Liver (tissue), 9 donors: ENCODE data around the gene THBS1. TPM values are rescaled to one million over a fixed set of nuclear protein-coding genes. Genes with fewer than 3 reads are reported as not detected.

ENCODE experiments used
- DNase-seq: peaks from one replicate; pipeline ENCODE4 v3.0.0-alpha.2; 2017; ENCODE audit warnings: low spot score
- H3K27ac ChIP-seq, 2 donors: one replicate each; pipeline ENCODE4 v1.7.0; 2013; ENCODE audit warnings: inconsistent platforms in 2 of 2, low read length in 2 of 2, control low read depth in 1 of 2, low read depth in 1 of 2, mild to moderate bottlenecking in 1 of 2
- H3K27me3 ChIP-seq, 4 donors: one replicate each; pipeline versions ENCODE4 v1.6.1 to v1.7.0; 2013; ENCODE audit warnings: low read length in 3 of 4, inconsistent platforms in 1 of 4, mild to moderate bottlenecking in 1 of 4, moderate library complexity in 1 of 4; ENCODE audit not compliant: control insufficient read depth in 4 of 4, insufficient read depth in 4 of 4
- H3K36me3 ChIP-seq, 4 donors: one replicate each; pipeline versions ENCODE4 v1.6.1 to v1.7.0; 2013; ENCODE audit warnings: low read length in 3 of 4, mild to moderate bottlenecking in 3 of 4, low read depth in 1 of 4, moderate library complexity in 1 of 4; ENCODE audit not compliant: control insufficient read depth in 4 of 4, insufficient read depth in 3 of 4
- H3K4me1 ChIP-seq, 4 donors: one replicate each; pipeline versions ENCODE4 v1.6.1 to v1.7.0; 2013; ENCODE audit warnings: low read length in 3 of 4, mild to moderate bottlenecking in 3 of 4, moderate library complexity in 1 of 4; ENCODE audit not compliant: control insufficient read depth in 4 of 4, insufficient read depth in 4 of 4
- H3K4me3 ChIP-seq, 3 donors: one replicate each; pipeline versions ENCODE4 v1.6.1 to v1.7.0; 2013; ENCODE audit warnings: low read length in 3 of 3, control low read depth in 1 of 3, low read depth in 1 of 3, mild to moderate bottlenecking in 1 of 3
- H3K9ac ChIP-seq, 2 donors: one replicate each; pipeline ENCODE4 v1.7.0; 2013; ENCODE audit warnings: low read length in 2 of 2, mild to moderate bottlenecking in 2 of 2, moderate library complexity in 2 of 2, control low read depth in 1 of 2, low read depth in 1 of 2
- H3K9me3 ChIP-seq, 4 donors: one replicate each; pipeline versions ENCODE4 v1.6.1 to v1.7.0; 2013; ENCODE audit warnings: low read length in 3 of 4; ENCODE audit not compliant: control insufficient read depth in 4 of 4
- ATF3 ChIP-seq: IDR thresholded peaks from 2 replicates; pipeline ENCODE4 v1.6.1; 2016; ENCODE audit warnings: antibody characterized with exemption
- EGR1 ChIP-seq, 2 donors: IDR thresholded peaks; 2 replicates each; pipeline ENCODE4 v1.6.1; 2016 to 2018; ENCODE audit warnings: antibody characterized with exemption in 2 of 2, low read depth in 2 of 2
- FOXA1 ChIP-seq: IDR thresholded peaks from 2 replicates; pipeline ENCODE4 v1.6.1; 2016; ENCODE audit warnings: antibody characterized with exemption
- FOXA2 ChIP-seq: IDR thresholded peaks from 2 replicates; pipeline ENCODE4 v1.6.1; 2016; ENCODE audit warnings: antibody characterized with exemption
- GABPA ChIP-seq, 2 donors: IDR thresholded peaks in 1 of 2; conservative IDR thresholded peaks in 1 of 2; 2 replicates each; pipeline ENCODE4 v1.6.1; 2016; ENCODE audit warnings: antibody characterized with exemption in 2 of 2, mild to moderate bottlenecking in 1 of 2, moderate library complexity in 1 of 2
- HNF4A ChIP-seq, 2 donors: conservative IDR thresholded peaks; 2 replicates each; pipeline ENCODE4 v1.6.1; 2016; ENCODE audit warnings: antibody characterized with exemption in 2 of 2, mild to moderate bottlenecking in 2 of 2
- HNF4G ChIP-seq: IDR thresholded peaks from 2 replicates; pipeline ENCODE4 v1.6.1; 2016; ENCODE audit warnings: antibody characterized with exemption
- JUND ChIP-seq, 2 donors: IDR thresholded peaks; 2 replicates each; pipeline ENCODE4 v1.6.1; 2016; ENCODE audit warnings: antibody characterized with exemption in 2 of 2
- NR2F2 ChIP-seq: IDR thresholded peaks from 2 replicates; pipeline ENCODE4 v1.6.1; 2016; ENCODE audit warnings: antibody characterized with exemption
- RAD21 ChIP-seq, 2 donors: IDR thresholded peaks; 2 replicates each; pipeline ENCODE4 v1.6.1; 2016; ENCODE audit warnings: antibody characterized with exemption in 2 of 2, mild to moderate bottlenecking in 2 of 2
- REST ChIP-seq: IDR thresholded peaks from 2 replicates; pipeline ENCODE4 v1.6.1; 2016; ENCODE audit warnings: antibody characterized with exemption, mild to moderate bottlenecking
- RXRA ChIP-seq, 2 donors: IDR thresholded peaks; 2 replicates each; pipeline ENCODE4 v1.6.1; 2017 to 2018; ENCODE audit warnings: antibody characterized with exemption in 2 of 2, mild to moderate bottlenecking in 1 of 2
- SP1 ChIP-seq: IDR thresholded peaks from 2 replicates; pipeline ENCODE4 v1.6.1; 2018; ENCODE audit warnings: antibody characterized with exemption, mild to moderate bottlenecking
- TAF1 ChIP-seq: conservative IDR thresholded peaks from 2 replicates; pipeline ENCODE4 v1.6.1; 2016; ENCODE audit warnings: antibody characterized with exemption, mild to moderate bottlenecking
- YY1 ChIP-seq: IDR thresholded peaks from 2 replicates; pipeline ENCODE4 v1.6.1; 2016; ENCODE audit warnings: antibody characterized with exemption, mild to moderate bottlenecking
- ZBTB33 ChIP-seq: IDR thresholded peaks from 2 replicates; pipeline ENCODE4 v1.6.1; 2016; ENCODE audit warnings: antibody characterized with exemption
- WGBS: extraction: QIAGEN DNeasy Blood & Tissue Kit; methylation state at CpG from one replicate; pipeline ENCODE4 v1.1.7; 2013; 5-methylcytosine and 5-hydroxymethylcytosine counted together
- polyA plus RNA-seq, 2 donors: library from polyadenylated mRNA; stranded (reverse) in 1 of 2; unstranded in 1 of 2; fragments of 200-250 nt in 1 of 2; fragments of >200 nt in 1 of 2; fragmentation: Nextera tagmentation in 1 of 2; extraction: Ambion mirVana in 1 of 2; gene quantifications; one replicate each; pipeline versions ENCODE4 v1.2.1 to v1.2.3, GENCODE V29; 2013 to 2015
- total RNA-seq, 2 donors: library from RNA; depleted of rRNA; stranded (reverse); fragments of >200 nt; gene quantifications; one replicate each; pipeline ENCODE4 v1.2.3, GENCODE V29; 2014
- TF ChIP-seq, protein P1 (sequence below): IDR thresholded peaks from 2 replicates; pipeline ENCODE4 v1.6.1; 2016; ENCODE audit warnings: antibody characterized with exemption
- TF ChIP-seq, protein P2 (sequence below): fragments of 150-350 bp; IDR thresholded peaks from 2 replicates; pipeline ENCODE4 v1.5.1; 2017; ENCODE audit warnings: improper control_type of control experiment, low read depth, low read length; ENCODE audit not compliant: missing input control
- donor health status: healthy.
- donor health status: healthy.
- donor health status: healthy.
- donor health status: healthy.
- donor health status: healthy.

THBS1 gene
- total and polyA plus RNA-seq, 4 donors: 8.9 to 73.6 (median 22.6) TPM

DNA sequence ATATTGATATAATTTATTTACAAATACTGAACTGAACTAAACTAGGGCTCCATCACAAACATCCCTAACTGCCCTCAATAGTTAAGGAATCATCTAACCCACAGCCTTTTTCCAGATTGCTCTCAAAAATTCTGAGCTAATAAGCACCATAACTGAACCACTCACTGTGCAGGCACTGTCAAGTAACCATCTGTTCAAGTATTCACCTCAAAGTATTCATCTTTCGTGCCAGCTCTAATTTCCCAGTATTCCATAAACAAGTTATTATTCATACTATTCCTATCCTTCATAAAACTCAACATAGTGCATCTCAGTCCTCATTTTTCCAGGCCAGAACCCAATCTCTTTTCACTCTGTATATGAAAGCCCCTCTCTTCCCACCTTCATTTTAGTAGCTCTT lies 41.1 kb downstream of the THBS1 start:
- 86% methylated on average over 1 of the region's 1 CpG for WGBS

More for the DNA sequence above, 41.1 kb downstream of the THBS1 start:
- Histone ChIP-seq H3K4me1 (peaks cover 0 to 12% (median 4%) of the 10 kb centered on the region in 4 donors), H3K9ac (no peak overlapping the region), H3K27me3 (no peaks in the 10 kb centered on the region), H3K4me3 (no peak overlapping the region), H3K9me3 (no peaks in the 10 kb centered on the region), H3K27ac (no peak overlapping the region), H3K36me3 (no peaks in the 10 kb centered on the region)
- DNase-seq: no peak
- TF ChIP-seq YY1 (no peak), NR2F2 (no peak), RAD21 (IDR thresholded peaks at IDR 0.05) (no peak), JUND (IDR thresholded peaks at IDR 0.05) (no peak), HNF4A (conservative IDR thresholded peaks at IDR 0.05) (no peak), SP1 (no peak), RXRA (IDR thresholded peaks at IDR 0.05) (no peak), EGR1 (IDR thresholded peaks at IDR 0.05; ENCODE audit: low read depth in 2 of 2) (no peak), FOXA1 (no peak), ATF3 (no peak), ZBTB33 (no peak), HNF4G (no peak), TAF1 (no peak), GABPA (IDR thresholded peaks at IDR 0.05 in 1 of 2, conservative IDR thresholded peaks at IDR 0.05 in 1 of 2) (no peak), REST (no peak), FOXA2 (no peak)
- TF ChIP-seq, protein P1, sequence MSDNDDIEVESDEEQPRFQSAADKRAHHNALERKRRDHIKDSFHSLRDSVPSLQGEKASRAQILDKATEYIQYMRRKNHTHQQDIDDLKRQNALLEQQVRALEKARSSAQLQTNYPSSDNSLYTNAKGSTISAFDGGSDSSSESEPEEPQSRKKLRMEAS: no peak
- TF ChIP-seq, protein P2, sequence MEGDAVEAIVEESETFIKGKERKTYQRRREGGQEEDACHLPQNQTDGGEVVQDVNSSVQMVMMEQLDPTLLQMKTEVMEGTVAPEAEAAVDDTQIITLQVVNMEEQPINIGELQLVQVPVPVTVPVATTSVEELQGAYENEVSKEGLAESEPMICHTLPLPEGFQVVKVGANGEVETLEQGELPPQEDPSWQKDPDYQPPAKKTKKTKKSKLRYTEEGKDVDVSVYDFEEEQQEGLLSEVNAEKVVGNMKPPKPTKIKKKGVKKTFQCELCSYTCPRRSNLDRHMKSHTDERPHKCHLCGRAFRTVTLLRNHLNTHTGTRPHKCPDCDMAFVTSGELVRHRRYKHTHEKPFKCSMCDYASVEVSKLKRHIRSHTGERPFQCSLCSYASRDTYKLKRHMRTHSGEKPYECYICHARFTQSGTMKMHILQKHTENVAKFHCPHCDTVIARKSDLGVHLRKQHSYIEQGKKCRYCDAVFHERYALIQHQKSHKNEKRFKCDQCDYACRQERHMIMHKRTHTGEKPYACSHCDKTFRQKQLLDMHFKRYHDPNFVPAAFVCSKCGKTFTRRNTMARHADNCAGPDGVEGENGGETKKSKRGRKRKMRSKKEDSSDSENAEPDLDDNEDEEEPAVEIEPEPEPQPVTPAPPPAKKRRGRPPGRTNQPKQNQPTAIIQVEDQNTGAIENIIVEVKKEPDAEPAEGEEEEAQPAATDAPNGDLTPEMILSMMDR: no peak
